Panc1 (cell line): Measurements from ENCODE around the gene POLE3.

Experiments
- CTCF ChIP-seq: fragments of 450-650 bp; IDR thresholded peaks from 2 replicates; pipeline ENCODE4 v1.5.1; 2017; ENCODE audit warnings: mild to moderate bottlenecking
- POLR2AphosphoS5 ChIP-seq: IDR thresholded peaks from 2 replicates; pipeline ENCODE4 v1.6.1; 2012; ENCODE audit warnings: mild to moderate bottlenecking, low read depth, low read length, moderate library complexity
- REST ChIP-seq, 2 experiments: IDR thresholded peaks; 2 replicates each; pipeline ENCODE4 v1.6.1; 2011 to 2012; ENCODE audit warnings: low read depth in 2 of 2, control low read depth in 1 of 2, low read length in 1 of 2, mild to moderate bottlenecking in 1 of 2, moderate library complexity in 1 of 2; ENCODE audit not compliant: insufficient read depth in 1 of 2
- SIN3A ChIP-seq: IDR thresholded peaks from 2 replicates; pipeline ENCODE4 v1.6.1; 2012; ENCODE audit warnings: low read depth, mild to moderate bottlenecking, low read length, moderate library complexity, borderline replicate concordance; ENCODE audit not compliant: insufficient read depth

DNA sequence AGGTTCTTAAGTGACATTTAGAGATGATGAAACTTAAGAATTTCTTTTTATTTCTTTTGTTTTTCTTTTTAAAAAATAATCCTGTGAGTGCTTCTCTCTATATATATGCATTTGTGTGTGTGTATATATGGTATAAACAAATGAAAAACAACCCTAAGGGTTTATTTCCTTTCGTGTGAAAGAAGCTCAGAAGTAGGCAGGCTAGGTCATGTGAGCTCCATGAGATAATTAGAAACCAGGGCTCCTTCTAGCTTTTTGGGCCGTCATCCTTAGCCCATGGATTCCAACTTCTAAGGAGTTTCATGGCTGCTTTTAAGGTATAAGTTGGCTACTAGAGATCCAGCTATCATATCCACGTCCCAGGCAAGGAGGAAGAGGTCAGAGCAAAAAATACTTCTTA is 11.3 kb upstream of the POLE3 start:
- no peak for TF ChIP-seq CTCF
- no peak for TF ChIP-seq POLR2AphosphoS5
- TF ChIP-seq REST (IDR thresholded peaks at IDR 0.05; ENCODE audit: insufficient read depth in 1 of 2, low read depth in 2 of 2, low read length in 1 of 2), result no peak
- no peak for TF ChIP-seq SIN3A
